Ovary (tissue), 9 donors: ENCODE results near the gene KRT37. TPM values are rescaled to one million over a fixed set of nuclear protein-coding genes. Genes with fewer than 3 reads are reported as not detected.

Source experiments
- DNase-seq, 5 donors: peaks; one replicate each; pipeline ENCODE4 v3.0.0-alpha.2; 2019 to 2020
- H3K27ac ChIP-seq, 2 donors: fragments of 200-600 bp; one replicate each; pipeline versions ENCODE4 v1.5.1 to v1.8.0; 2019 to 2022
- H3K27me3 ChIP-seq: fragments of 200-600 bp; one replicate; pipeline ENCODE4 v1.8.0; 2022
- H3K36me3 ChIP-seq: fragments of 200-600 bp; sonication (generic); one replicate; pipeline ENCODE4 v1.5.1; 2019
- H3K4me1 ChIP-seq: one replicate; pipeline ENCODE4 v1.8.1; 2013; ENCODE audit warnings: mild to moderate bottlenecking, moderate library complexity; ENCODE audit not compliant: insufficient read depth
- H3K4me3 ChIP-seq: fragments of 200-600 bp; sonication (generic); one replicate; pipeline ENCODE4 v1.5.1; 2017
- H3K9me3 ChIP-seq, 2 donors: fragments of 200-600 bp in 1 of 2; sonication (generic) in 1 of 2; one replicate each; pipeline versions ENCODE4 v1.5.1 to v1.8.1; 2013 to 2019; ENCODE audit warnings: mild to moderate bottlenecking in 1 of 2, moderate library complexity in 1 of 2
- CTCF ChIP-seq, 3 donors: fragments of 450-650 bp in 2 of 3; fragments of 200-600 bp in 1 of 3; IDR thresholded peaks; one replicate each; pipeline versions ENCODE4 v1.5.1 to v1.8.0; 2016 to 2022; ENCODE audit warnings: antibody characterized with exemption in 3 of 3, mild to moderate bottlenecking in 1 of 3
- EP300 ChIP-seq: sonication (generic); formaldehyde crosslinking; IDR thresholded peaks from one replicate; pipeline ENCODE4 v1.6.1; 2017; ENCODE audit warnings: antibody characterized with exemption
- POLR2A ChIP-seq: fragments of 450-650 bp; IDR thresholded peaks from one replicate; pipeline ENCODE4 v1.6.1; 2017; ENCODE audit warnings: antibody characterized with exemption, mild to moderate bottlenecking, moderate library complexity
- WGBS, 3 donors: extraction: QIAGEN DNeasy Blood & Tissue Kit in 1 of 3; methylation state at CpG; one replicate each; pipeline versions ENCODE4 v1.1.5 to v1.1.7; 2013 to 2017; 5-methylcytosine and 5-hydroxymethylcytosine counted together
- intact Hi-C, 4 donors: fragments of 100-400 bp; cut with DNase I; formaldehyde crosslinking; loops; one replicate each; pipeline versions ENCODE4 v1.11.0 to v1.15.1; 2022 to 2023
- polyA plus RNA-seq, 2 donors: library from polyadenylated mRNA; stranded (reverse); fragments of 200-250 nt in 1 of 2; fragments of 350-450 nt in 1 of 2; fragmentation: Illumina TruSeq in 1 of 2; extraction: RNeasy Lipid Tissue Mini Kit (QIAGEN cat#74804) in 1 of 2; gene quantifications; one replicate each; pipeline ENCODE4 v1.2.3, GENCODE V29; 2013 to 2014
- total RNA-seq, 7 donors: library from RNA; depleted of rRNA in 2 of 7; stranded (reverse); fragments of >200 nt in 2 of 7; fragmentation: NEBNext Ultra II Directional in 3 of 7; extraction: Animal tissue kit (Norgen Biotek cat#: 25700) in 3 of 7; gene quantifications; one replicate each; pipeline versions ENCODE4 v1.1.0 to v1.2.4, GENCODE V29; 2016 to 2023
- donor health status: DM: no; HTN: no; CAD: no; lungs with moderate emphysema.
- donor health status: DM: no; HTN: no; CAD: no.
- donor health status: Bipolar disorder and iron deficiency.
- donor health status: DM: yes; HTN: yes; CAD: no.
- donor health status: DM: no; HTN: no; CAD: no.
- donor health status: DM: yes; HTN: yes; CAD: no.

The KRT37 gene
- total and polyA plus RNA-seq, 9 donors, result not detected

- H3K27ac ChIP-seq, result no peak overlapping the region
- H3K4me1 ChIP-seq, result peaks cover 28% of the 10 kb centered on the region
- no peaks in the 10 kb centered on the region for H3K9me3 ChIP-seq
- DNase-seq, result no peak
- H3K27me3 ChIP-seq, result no peaks in the 10 kb centered on the region
- no peak overlapping the region for H3K4me3 ChIP-seq
- TF ChIP-seq CTCF (IDR thresholded peaks at IDR 0.05) (no peak), EP300 (no peak), POLR2A (no peak)
- H3K36me3 ChIP-seq, result no peaks in the 10 kb centered on the region
- WGBS, 3 donors, result 77 to 81% (median 78%) methylated on average over 5 of the region's 5 CpGs
- intact Hi-C loops, result loop anchor here in 2 of 4 donors (10.0 kb wide), 1 partner anchor 111 kb away; the partner anchor contains the start of gene KRT19 (in 2 of the 2)
These were observed 10.9 kb downstream of the KRT37 start for GRCh38 chr17:41413353-41413957.

GRCh38 chr17:41411072-41411840, 13.1 kb downstream of the KRT37 start:
- Histone ChIP-seq H3K9me3 (no peaks in the 10 kb centered on the region), H3K27ac (no peak overlapping the region), H3K4me1 (peaks cover 13% of the 10 kb centered on the region), H3K27me3 (no peaks in the 10 kb centered on the region), H3K36me3 (no peaks in the 10 kb centered on the region), H3K4me3 (no peak overlapping the region)
- DNase-seq, result no peak
- TF ChIP-seq EP300, result no peak
- TF ChIP-seq POLR2A, result no peak
- no peak for TF ChIP-seq CTCF (IDR thresholded peaks at IDR 0.05)
- intact Hi-C loops, result loop anchor here in 2 of 4 donors (10.0 kb wide), 1 partner anchor 114 kb away; the partner anchor contains the start of gene KRT19 (in 2 of the 2)
- WGBS, 3 donors, result 96 to 98% (median 97%) methylated on average over 20 of the region's 20 CpGs

- TF ChIP-seq CTCF (IDR thresholded peaks at IDR 0.05) (no peak), EP300 (no peak), POLR2A (no peak)
- no peak for DNase-seq
- Histone ChIP-seq H3K4me1 (no peaks in the 10 kb centered on the region), H3K4me3 (no peak overlapping the region), H3K9me3 (no peaks in the 10 kb centered on the region), H3K36me3 (no peaks in the 10 kb centered on the region), H3K27ac (no peak overlapping the region), H3K27me3 (no peaks in the 10 kb centered on the region)
- intact Hi-C loops, result loop anchor here in 1 of 4 donors (10.0 kb wide), 1 partner anchor 248 kb away; no protein-coding TSS in a partner anchor
- WGBS, 3 donors, result 94 to 96% (median 95%) methylated on average over 10 of the region's 10 CpGs
These were observed 17.2 kb downstream of the KRT37 start for GRCh38 chr17:41407226-41407625.

- H3K36me3 ChIP-seq, result no peaks in the 10 kb centered on the region
- H3K27me3 ChIP-seq, result no peaks in the 10 kb centered on the region
- H3K27ac ChIP-seq, result no peak overlapping the region
- no peak overlapping the region for H3K4me3 ChIP-seq
- H3K9me3 ChIP-seq, result no peaks in the 10 kb centered on the region
- DNase-seq, result no peak
- no peaks in the 10 kb centered on the region for H3K4me1 ChIP-seq
- intact Hi-C loops, result loop anchor here in 1 of 4 donors (10.0 kb wide), 1 partner anchor 249 kb away; no protein-coding TSS in a partner anchor
- TF ChIP-seq EP300 (no peak), POLR2A (no peak), CTCF (IDR thresholded peaks at IDR 0.05) (no peak)
- 59 to 72% (median 61%) methylated on average over 5 of the region's 5 CpGs for WGBS, 3 donors
These were observed 18.2 kb downstream of the KRT37 start for GRCh38 chr17:41406205-41406604.
